GM19468 (cell line): ENCODE measurements around the gene EPX.
"Not testable (repeated sequence)": the region's sequence is repeated elsewhere in the genome, so short reads cannot be mapped to it uniquely, and the experiment has no call there.

Experiments used
- ATAC-seq: cut with Tn5 transposase; IDR thresholded peaks from one replicate; pipeline ENCODE4 v1.9.1; 2021; ENCODE audit warnings: mild to moderate bottlenecking, moderate library complexity, moderate number of reproducible peaks; ENCODE audit not compliant: unreplicated experiment; ENCODE audit errors: extremely low read depth

EPX gene, protein sequence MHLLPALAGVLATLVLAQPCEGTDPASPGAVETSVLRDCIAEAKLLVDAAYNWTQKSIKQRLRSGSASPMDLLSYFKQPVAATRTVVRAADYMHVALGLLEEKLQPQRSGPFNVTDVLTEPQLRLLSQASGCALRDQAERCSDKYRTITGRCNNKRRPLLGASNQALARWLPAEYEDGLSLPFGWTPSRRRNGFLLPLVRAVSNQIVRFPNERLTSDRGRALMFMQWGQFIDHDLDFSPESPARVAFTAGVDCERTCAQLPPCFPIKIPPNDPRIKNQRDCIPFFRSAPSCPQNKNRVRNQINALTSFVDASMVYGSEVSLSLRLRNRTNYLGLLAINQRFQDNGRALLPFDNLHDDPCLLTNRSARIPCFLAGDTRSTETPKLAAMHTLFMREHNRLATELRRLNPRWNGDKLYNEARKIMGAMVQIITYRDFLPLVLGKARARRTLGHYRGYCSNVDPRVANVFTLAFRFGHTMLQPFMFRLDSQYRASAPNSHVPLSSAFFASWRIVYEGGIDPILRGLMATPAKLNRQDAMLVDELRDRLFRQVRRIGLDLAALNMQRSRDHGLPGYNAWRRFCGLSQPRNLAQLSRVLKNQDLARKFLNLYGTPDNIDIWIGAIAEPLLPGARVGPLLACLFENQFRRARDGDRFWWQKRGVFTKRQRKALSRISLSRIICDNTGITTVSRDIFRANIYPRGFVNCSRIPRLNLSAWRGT

DNA sequence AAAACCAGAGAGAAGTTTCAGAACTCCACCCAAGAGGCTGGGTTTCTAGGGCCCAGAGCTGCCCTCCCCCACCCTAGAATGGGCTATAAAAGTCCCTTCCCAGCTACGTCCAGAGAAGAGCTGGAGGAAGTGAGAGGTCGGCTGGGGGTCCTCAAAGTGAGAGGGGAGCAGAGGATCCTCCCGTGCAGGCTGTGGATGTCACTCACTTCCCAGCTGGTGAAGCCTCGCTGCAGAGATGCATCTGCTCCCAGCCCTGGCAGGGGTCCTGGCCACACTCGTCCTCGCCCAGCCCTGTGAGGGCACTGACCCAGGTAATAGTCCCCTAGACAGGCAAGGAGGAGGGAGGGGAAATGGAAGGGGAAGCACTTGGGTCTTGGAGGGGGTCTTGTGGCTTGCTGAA is at the start of gene EPX:
EPX (plus strand) TSS at position 115 of the 400 bp plus-strand sequence; CDS start at position 236, 121 bp downstream.
- ATAC-seq: no peak

DNA sequence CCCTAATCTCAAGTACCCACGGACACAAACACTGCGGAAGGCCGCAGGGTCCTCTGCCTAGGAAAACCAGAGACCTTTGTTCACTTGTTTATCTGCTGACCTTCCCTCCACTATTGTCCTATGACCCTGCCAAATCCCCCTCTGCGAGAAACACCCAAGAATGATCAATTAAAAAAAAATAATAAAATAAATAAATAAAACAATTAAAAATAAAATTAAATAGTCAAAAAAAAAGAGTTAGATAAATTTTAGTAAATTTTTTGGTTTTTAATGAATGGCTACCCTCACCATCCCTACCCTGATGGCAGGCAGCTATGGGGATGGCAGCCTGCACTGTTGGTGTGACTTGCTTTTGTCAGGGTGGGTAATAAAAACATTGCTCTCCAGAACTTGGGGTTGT is 49.2 kb upstream of the EPX start:
- not testable (repeated sequence) for ATAC-seq

DNA sequence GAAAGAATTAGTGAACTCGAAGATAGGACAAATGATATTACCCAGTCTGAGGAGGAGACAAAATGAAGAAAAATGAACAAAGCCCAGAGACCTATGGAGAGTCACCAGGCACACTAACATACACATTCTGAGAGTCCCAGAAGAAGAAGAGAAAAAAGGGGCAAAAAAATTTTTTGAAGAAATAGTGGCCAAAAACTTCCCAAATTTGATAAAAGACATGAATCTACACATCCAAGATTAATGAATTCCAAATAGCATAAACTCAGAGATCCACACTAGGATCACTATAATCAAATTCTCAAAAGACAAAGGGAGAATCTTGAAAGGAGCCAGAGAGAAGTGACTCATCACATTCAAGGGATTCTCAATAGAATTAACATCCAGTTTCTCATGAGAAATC is 47.7 kb upstream of the EPX start:
- no peak for ATAC-seq

DNA sequence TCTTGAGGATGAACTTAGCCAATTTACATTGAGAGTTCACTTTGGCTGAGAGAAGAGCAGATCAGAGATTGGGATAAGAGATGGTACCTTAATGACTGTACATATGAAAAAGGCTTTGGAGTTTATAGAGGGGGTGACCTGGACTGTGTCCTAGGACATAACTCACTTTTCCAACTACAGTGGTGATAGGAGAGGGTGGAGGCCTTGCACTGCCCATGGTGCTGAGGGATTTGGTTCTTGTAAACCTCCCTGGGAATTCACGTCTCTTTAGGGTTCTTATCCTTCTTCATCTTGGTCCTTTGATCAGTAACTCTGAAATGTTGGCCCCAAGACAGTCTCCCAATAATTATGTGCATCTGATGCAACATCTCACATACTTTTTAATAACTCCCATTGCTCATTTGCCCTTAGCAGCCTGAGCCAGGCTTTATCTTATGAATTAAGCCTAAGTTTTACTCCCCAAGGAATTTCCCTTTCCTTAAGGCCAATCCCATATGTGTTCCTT is 44.5 kb upstream of the EPX start, which contains the start of gene OR4D1:
OR4D1 (plus strand) TSS at position 455 of the 505 bp plus-strand sequence. CDS start 6,770 bp downstream, outside the sequence.
- ATAC-seq: no peak

GRCh38 chr17:58148609-58149008 is 43.9 kb upstream of the EPX start:
- ATAC-seq: no peak

GRCh38 chr17:58150394-58150793 is 42.1 kb upstream of the EPX start:
- no peak for ATAC-seq

- no peak for ATAC-seq
These were observed 39.5 kb upstream of the EPX start for GRCh38 chr17:58153046-58153445.

DNA sequence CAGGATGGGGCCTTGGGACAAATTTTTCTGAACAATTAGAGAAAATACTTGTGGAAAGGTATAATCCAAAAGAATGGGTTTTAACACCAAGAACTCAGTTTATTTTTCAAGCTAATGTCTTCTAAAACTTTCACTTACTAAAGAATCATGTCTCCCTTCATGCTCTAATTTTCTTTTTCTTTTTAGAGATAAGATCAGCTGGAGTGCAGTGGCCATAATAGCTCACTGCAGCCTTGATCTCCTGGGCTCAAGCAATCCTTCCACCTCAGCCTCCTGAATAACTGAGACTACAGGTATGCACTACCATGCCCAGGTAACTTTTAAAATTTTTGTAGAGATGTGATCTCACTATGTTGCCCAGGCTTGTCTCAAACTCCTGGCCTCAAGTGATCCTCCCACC is 38.9 kb upstream of the EPX start:
- ATAC-seq: no peak

- ATAC-seq: no peak
These were observed 35.4 kb upstream of the EPX start for GRCh38 chr17:58156839-58157803.

DNA sequence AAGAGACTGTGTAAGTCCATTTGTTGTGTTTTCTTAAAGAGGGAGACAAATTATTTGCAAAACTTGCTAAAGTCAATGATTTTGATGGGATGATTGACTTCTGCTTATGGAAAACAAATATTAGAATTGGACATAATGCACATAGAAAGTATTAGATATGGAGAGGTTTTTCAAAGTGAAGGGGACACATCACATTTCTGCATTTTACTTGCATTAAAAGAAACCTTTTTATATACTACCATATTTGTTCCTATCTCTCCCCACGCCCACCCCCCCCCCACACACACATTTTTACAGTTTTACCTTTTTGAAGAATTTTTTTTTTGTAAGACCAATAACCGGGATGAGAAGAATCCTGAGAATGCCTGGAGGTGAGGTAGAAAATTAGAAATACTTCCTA is 34.3 kb upstream of the EPX start:
- ATAC-seq: no peak

DNA sequence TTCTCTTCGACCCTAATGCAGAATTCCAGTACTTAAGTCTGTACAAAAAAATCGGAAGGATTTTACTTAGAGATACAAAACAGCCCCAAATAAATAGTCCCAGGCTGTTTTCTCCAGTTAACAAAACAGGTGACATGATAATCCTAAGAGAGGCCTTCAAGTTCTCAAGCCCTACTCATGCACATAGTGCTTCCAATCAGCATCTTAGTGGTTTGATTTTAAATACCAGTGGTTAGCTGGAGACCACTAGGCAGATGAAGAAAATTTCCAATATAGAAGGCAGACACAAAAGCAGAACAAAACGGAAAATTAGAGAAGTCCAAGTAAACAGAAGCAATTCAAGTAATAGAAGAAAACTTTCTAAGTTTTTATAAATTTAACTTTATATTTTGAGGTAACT is 31.0 kb upstream of the EPX start:
- ATAC-seq: no peak

- ATAC-seq: no peak
These were observed 26.5 kb upstream of the EPX start for GRCh38 chr17:58165981-58166380.

DNA sequence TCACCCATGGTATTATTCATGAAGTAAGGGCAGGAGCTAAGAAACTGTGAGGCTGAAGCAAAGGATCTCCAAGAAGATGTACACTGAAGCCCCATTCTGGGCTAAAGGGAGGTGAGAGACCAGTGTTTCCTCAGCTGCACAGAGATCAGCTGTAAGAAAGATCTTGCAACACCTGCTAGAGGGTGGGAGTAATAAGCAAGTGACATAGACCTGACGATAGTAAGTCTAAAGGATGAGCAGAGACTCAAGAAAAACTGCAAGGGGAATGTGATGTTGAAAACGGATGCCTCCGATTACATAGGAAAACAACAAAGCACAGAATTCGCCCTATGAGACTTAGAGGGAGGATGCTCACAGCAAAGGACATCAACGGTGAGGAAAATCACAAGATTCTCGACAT is 25.8 kb upstream of the EPX start, which contains the start of gene OR4D2:
OR4D2 (plus strand) TSS at position 301 of the 400 bp plus-strand sequence. CDS start 2,674 bp downstream, outside the sequence.
- ATAC-seq: no peak

DNA sequence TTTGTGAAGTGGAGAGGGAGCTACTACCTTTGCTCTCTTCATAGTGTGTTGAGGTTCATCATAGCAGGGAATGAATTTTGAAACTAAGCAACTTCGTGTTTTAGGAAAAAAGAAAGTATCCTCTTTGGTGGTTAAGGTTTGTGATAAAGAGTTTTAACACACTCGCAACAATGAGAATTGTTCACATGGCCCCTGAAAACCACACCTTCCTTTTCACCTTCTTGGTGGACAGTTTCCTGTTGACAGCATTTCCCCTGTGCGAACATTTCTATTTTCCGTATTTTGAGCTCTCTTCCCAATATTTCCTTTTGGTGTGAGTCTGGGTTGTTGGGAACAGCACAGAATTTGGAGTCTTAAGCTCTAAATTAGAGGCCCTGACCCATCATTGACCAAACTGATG is 21.9 kb upstream of the EPX start:
- no peak for ATAC-seq

DNA sequence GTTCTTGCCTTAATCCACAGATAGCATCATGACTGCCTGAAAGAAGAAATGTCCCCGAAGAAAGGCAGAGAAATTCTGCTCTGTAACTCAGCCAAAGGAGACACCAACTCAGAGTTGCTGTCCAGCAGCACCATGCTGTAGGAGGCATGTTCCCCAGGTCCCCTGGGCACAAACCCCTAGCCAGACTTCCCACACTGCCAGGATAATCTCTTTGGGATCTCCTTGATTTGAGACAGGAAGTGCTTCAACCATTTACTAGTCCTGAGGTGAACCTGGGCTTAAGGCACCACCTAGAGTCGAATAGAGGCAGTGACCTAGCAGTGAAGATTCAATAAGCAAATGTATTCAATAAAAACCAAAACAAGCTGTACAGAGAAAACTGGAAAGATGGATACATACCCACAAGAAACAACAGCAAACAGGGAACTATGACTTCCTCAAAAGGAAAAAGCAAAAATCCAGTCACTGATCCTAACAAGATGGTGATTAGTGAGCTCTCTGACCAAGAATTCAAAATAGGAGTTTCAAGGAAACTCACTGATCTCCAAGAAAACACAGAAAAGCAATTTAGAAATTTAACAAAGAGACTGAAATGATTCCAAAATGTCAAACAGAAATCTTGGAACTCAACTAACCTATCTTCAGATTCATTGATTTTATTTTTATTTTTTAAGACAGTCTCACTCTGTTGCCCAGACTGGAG is 20.0 kb upstream of the EPX start:
- no peak for ATAC-seq

DNA sequence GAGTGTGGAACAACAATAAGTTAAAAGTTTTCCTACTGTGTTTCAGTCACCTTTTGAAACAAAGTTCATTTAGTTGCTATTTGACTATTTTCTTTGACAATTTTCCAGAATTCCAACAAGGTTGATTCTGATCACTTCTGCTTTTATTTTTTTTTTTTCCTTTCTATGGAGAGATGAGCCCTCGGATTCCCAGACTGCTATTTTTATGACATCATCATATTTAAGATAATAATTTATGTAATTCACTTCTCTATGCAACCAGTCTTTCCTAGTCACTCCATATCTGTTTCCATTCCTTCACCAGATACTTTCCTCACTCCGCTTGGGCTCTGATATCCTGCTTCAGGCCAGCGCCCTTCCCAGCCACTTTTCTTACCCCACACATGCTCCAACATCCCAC is 17.7 kb upstream of the EPX start:
- ATAC-seq: no peak

- ATAC-seq: no peak
These were observed 16.3 kb upstream of the EPX start for GRCh38 chr17:58176200-58176599.

GRCh38 chr17:58181796-58182195 is 10.7 kb upstream of the EPX start:
- ATAC-seq: no peak

DNA sequence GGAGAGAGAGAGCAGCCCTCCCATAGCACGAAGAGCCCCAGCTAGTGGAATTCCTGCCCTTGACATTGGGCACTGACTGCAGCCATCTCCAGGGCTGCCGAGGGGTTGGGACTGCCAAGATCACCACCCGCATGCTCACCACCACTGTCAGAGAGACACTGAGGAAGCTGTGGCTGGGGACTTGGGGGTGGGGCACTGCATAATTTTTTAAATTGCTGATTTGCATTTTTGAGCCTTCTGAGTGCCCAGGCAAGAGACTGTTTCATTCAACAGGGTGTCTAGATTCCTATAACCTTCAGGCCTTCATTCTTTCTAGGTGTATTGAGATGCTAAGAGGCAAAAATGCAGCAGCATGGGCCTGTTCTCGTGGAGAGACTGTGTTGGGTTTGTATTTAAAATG is 9.0 kb upstream of the EPX start:
- ATAC-seq: no peak
